HEK293 (cell line): ENCODE data around the gene PADI3.

Source experiments
- HOXD13 ChIP-seq: sonication (generic); formaldehyde crosslinking; IDR thresholded peaks from 2 replicates; pipeline ENCODE4 v1.8.0; 2022; ENCODE audit warnings: missing genetic modification reagents, borderline replicate concordance
- KLF10 ChIP-seq: fragments of 450-650 bp; IDR thresholded peaks from 2 replicates; pipeline ENCODE4 v1.5.1; 2018; ENCODE audit warnings: missing biosample characterization, mild to moderate bottlenecking, missing genetic modification characterization
- MYNN ChIP-seq: fragments of 450-650 bp; formaldehyde crosslinking; IDR thresholded peaks from 2 replicates; pipeline ENCODE4 v1.5.1; 2016; ENCODE audit warnings: missing biosample characterization, missing genetic modification characterization, borderline replicate concordance
- REPIN1 ChIP-seq: fragments of 450-650 bp; formaldehyde crosslinking; IDR thresholded peaks from 2 replicates; pipeline ENCODE4 v1.5.1; 2017; ENCODE audit warnings: missing biosample characterization, missing genetic modification characterization, low read depth
- SP2 ChIP-seq: fragments of 450-650 bp; formaldehyde crosslinking; IDR thresholded peaks from 2 replicates; pipeline ENCODE4 v1.5.1; 2016; ENCODE audit warnings: missing biosample characterization, missing genetic modification characterization
- TCF7L2 ChIP-seq: IDR thresholded peaks from 2 replicates; pipeline ENCODE4 v1.6.1; 2011; ENCODE audit warnings: low read depth, mild to moderate bottlenecking, inconsistent platforms, low read length, moderate library complexity, borderline replicate concordance
- TRIM28 ChIP-seq: IDR thresholded peaks from 2 replicates; pipeline ENCODE4 v1.6.1; 2011; ENCODE audit warnings: low read length, control low read depth, borderline replicate concordance
- ZBTB48 ChIP-seq: fragments of 450-650 bp; formaldehyde crosslinking; IDR thresholded peaks from 2 replicates; pipeline ENCODE4 v1.5.1; 2016; ENCODE audit warnings: missing biosample characterization, missing genetic modification characterization
- ZBTB49 ChIP-seq: fragments of 450-650 bp; formaldehyde crosslinking; IDR thresholded peaks from 2 replicates; pipeline ENCODE4 v1.5.1; 2016; ENCODE audit warnings: missing biosample characterization, missing genetic modification characterization, low read depth
- ZBTB6 ChIP-seq: fragments of 450-650 bp; formaldehyde crosslinking; IDR thresholded peaks from 2 replicates; pipeline ENCODE4 v1.5.1; 2017; ENCODE audit warnings: missing biosample characterization, missing genetic modification characterization
- ZFP41 ChIP-seq: fragments of 450-650 bp; formaldehyde crosslinking; IDR thresholded peaks from 2 replicates; pipeline ENCODE4 v1.5.1; 2016; ENCODE audit warnings: missing biosample characterization, missing genetic modification characterization, borderline replicate concordance
- ZNF18 ChIP-seq: fragments of 450-650 bp; formaldehyde crosslinking; IDR thresholded peaks from 2 replicates; pipeline ENCODE4 v1.5.1; 2016; ENCODE audit warnings: missing biosample characterization, missing genetic modification characterization
- ZNF184 ChIP-seq: fragments of 450-650 bp; IDR thresholded peaks from 2 replicates; pipeline ENCODE4 v1.5.1; 2018; ENCODE audit warnings: missing biosample characterization, mild to moderate bottlenecking, missing genetic modification characterization
- ZNF2 ChIP-seq: fragments of 450-650 bp; formaldehyde crosslinking; IDR thresholded peaks from 2 replicates; pipeline ENCODE4 v1.5.1; 2016; ENCODE audit warnings: missing biosample characterization, missing genetic modification characterization
- ZNF280C ChIP-seq: fragments of 450-650 bp; formaldehyde crosslinking; IDR thresholded peaks from 2 replicates; pipeline ENCODE4 v1.5.1; 2016; ENCODE audit warnings: missing biosample characterization, missing genetic modification characterization
- ZNF341 ChIP-seq: fragments of 450-650 bp; formaldehyde crosslinking; IDR thresholded peaks from 2 replicates; pipeline ENCODE4; 2016; ENCODE audit warnings: low read depth, missing biosample characterization, missing genetic modification characterization
- ZNF350 ChIP-seq: fragments of 450-650 bp; formaldehyde crosslinking; IDR thresholded peaks from 2 replicates; pipeline ENCODE4 v1.5.0; 2017; ENCODE audit warnings: missing biosample characterization, mild to moderate bottlenecking, missing genetic modification characterization
- ZNF423 ChIP-seq: fragments of 450-650 bp; formaldehyde crosslinking; IDR thresholded peaks from 2 replicates; pipeline ENCODE4 v1.5.1; 2016; ENCODE audit warnings: missing biosample characterization, missing genetic modification characterization
- ZNF433 ChIP-seq: fragments of 450-650 bp; formaldehyde crosslinking; IDR thresholded peaks from 2 replicates; pipeline ENCODE4 v1.5.1; 2016; ENCODE audit warnings: missing biosample characterization, missing genetic modification characterization, low read depth
- ZNF513 ChIP-seq: fragments of 450-650 bp; IDR thresholded peaks from 2 replicates; pipeline ENCODE4 v1.5.1; 2018; ENCODE audit warnings: missing biosample characterization, missing genetic modification characterization
- ZNF518A ChIP-seq: fragments of 450-650 bp; formaldehyde crosslinking; conservative IDR thresholded peaks from 2 replicates; pipeline ENCODE4 v1.5.1; 2016; ENCODE audit warnings: low read depth, missing biosample characterization, missing genetic modification characterization
- ZNF548 ChIP-seq: fragments of 450-650 bp; formaldehyde crosslinking; IDR thresholded peaks from 2 replicates; pipeline ENCODE4 v1.5.1; 2016; ENCODE audit warnings: missing biosample characterization, missing genetic modification characterization
- ZNF560 ChIP-seq: fragments of 450-650 bp; formaldehyde crosslinking; IDR thresholded peaks from 2 replicates; pipeline ENCODE4 v1.5.1; 2017; ENCODE audit warnings: missing biosample characterization, missing genetic modification characterization, borderline replicate concordance
- ZNF624 ChIP-seq: fragments of 450-650 bp; formaldehyde crosslinking; IDR thresholded peaks from 2 replicates; pipeline ENCODE4 v1.5.1; 2017; ENCODE audit warnings: missing biosample characterization, missing genetic modification characterization

The PADI3 gene

GRCh38 chr1:17212487-17213121 lies 36.3 kb upstream of the PADI3 start (continued):
- TF ChIP-seq ZNF184 (tag by site-specific recombination) = no peak
- no peak for TF ChIP-seq ZNF280C
- peak; percentile 92 for TF ChIP-seq ZNF341 (tag by site-specific recombination)
- no peak for TF ChIP-seq ZNF560 (tag by site-specific recombination)
- TF ChIP-seq ZBTB48 = peak; percentile 98
- TF ChIP-seq ZNF350 (tag by site-specific recombination) = no peak
- TF ChIP-seq SP2 (tag by site-specific recombination) = no peak
- no peak for TF ChIP-seq TCF7L2
- TF ChIP-seq ZBTB6 (tag by site-specific recombination) = no peak
- no peak for TF ChIP-seq REPIN1 (tag by site-specific recombination)
- 0 out of 2 replicates have a peak, but pooled peaks have one; percentile 20 for TF ChIP-seq ZNF624 (tag by site-specific recombination)
- no peak for TF ChIP-seq ZNF548 (tag by site-specific recombination)
- 0 out of 2 replicates have a peak, but pooled peaks have one; percentile 37 for TF ChIP-seq ZNF518A (tag by site-specific recombination)
- TF ChIP-seq HOXD13 (CRISPR knock-in tag) = no peak
- no peak for TF ChIP-seq MYNN (tag by site-specific recombination)
- no peak for TF ChIP-seq ZBTB49 (tag by site-specific recombination)
- 0 out of 2 replicates have a peak, but pooled peaks have one; percentile 24 for TF ChIP-seq ZNF18
- TF ChIP-seq ZFP41 = no peak
- peak; percentile 56; the same call in 1 of the 2 replicates for TF ChIP-seq ZNF2 (tag by site-specific recombination)
- TF ChIP-seq ZNF513 (tag by site-specific recombination) = no peak
- TF ChIP-seq TRIM28 = peak; percentile 81
- peak; percentile 90 for TF ChIP-seq KLF10
- peak; percentile 61; the same call in 1 of the 2 replicates for TF ChIP-seq ZNF423 (tag by site-specific recombination)
- no peak for TF ChIP-seq ZNF433
